Transverse colon (tissue), 4 donors: ENCODE measurements around the gene VAV2. TPM values are rescaled to one million over a fixed set of nuclear protein-coding genes. Genes with fewer than 3 reads are reported as not detected.

Source experiments
- DNase-seq: peaks from one replicate; pipeline ENCODE4 v3.0.0-alpha.2; 2019
- H3K27ac ChIP-seq, 4 donors: fragments of 200-600 bp; sonication (generic); 2 replicates each; pipeline ENCODE4 v1.5.1; 2016 to 2018; ENCODE audit warnings: inconsistent platforms in 4 of 4
- H3K27me3 ChIP-seq: fragments of 200-600 bp; sonication (generic); 2 replicates; pipeline ENCODE4 v1.5.1; 2017; ENCODE audit warnings: inconsistent platforms
- H3K36me3 ChIP-seq, 4 donors: fragments of 200-600 bp; sonication (generic); 2 replicates each; pipeline ENCODE4 v1.5.1; 2017 to 2019; ENCODE audit warnings: inconsistent platforms in 4 of 4
- H3K4me1 ChIP-seq, 4 donors: fragments of 200-600 bp; sonication (generic); 2 replicates each; pipeline ENCODE4 v1.5.1; 2017 to 2020; ENCODE audit warnings: inconsistent platforms in 4 of 4
- H3K4me3 ChIP-seq, 4 donors: fragments of 200-600 bp; sonication (generic); 1 replicate in 1 of 4; 2 replicates in 3 of 4; pipeline versions ENCODE4 v1.5.1 to v1.6.1; 2017 to 2019; ENCODE audit warnings: inconsistent platforms in 4 of 4
- H3K9me3 ChIP-seq, 2 donors: fragments of 200-600 bp; sonication (generic); 2 replicates each; pipeline ENCODE4 v1.5.1; 2017 to 2019; ENCODE audit warnings: inconsistent platforms in 2 of 2
- CTCF ChIP-seq, 5 experiments: fragments of 200-600 bp in 3 of 5; fragments of 450-650 bp in 2 of 5; sonication (generic) in 3 of 5; IDR thresholded peaks; 1 replicate in 2 of 5; 2 replicates in 3 of 5; pipeline ENCODE4 v1.5.1; 2016 to 2017; ENCODE audit warnings: antibody characterized with exemption in 5 of 5, inconsistent platforms in 3 of 5, mild to moderate bottlenecking in 2 of 5, moderate library complexity in 1 of 5
- EP300 ChIP-seq: sonication (generic); formaldehyde crosslinking; IDR thresholded peaks from one replicate; pipeline ENCODE4 v1.6.1; 2017; ENCODE audit warnings: antibody characterized with exemption, low read depth
- POLR2A ChIP-seq: fragments of 450-650 bp; IDR thresholded peaks from one replicate; pipeline ENCODE4 v1.6.1; 2016; ENCODE audit warnings: antibody characterized with exemption, mild to moderate bottlenecking, moderate library complexity
- POLR2AphosphoS5 ChIP-seq, 3 donors: sonication (generic); formaldehyde crosslinking; IDR thresholded peaks; one replicate each; pipeline ENCODE4 v1.6.1; 2016; ENCODE audit warnings: antibody characterized with exemption in 3 of 3
- WGBS, 2 donors: methylation state at CpG; one replicate each; pipeline ENCODE4 v1.1.5; 2018; ENCODE audit warnings: low coverage in 1 of 2; 5-methylcytosine and 5-hydroxymethylcytosine counted together
- in situ Hi-C, 4 donors: fragments of 200-750 bp; cut with MboI; loops; one replicate each; pipeline versions ENCODE4 v1.15.0 to v1.15.1; 2017; ENCODE audit warnings: low sequenced_read_pairs in 3 of 4, low pct_ligation_motif_present in 1 of 4, low pct_unique_long_range_greater_than_20kb in 1 of 4
- intact Hi-C: fragments of 100-400 bp; cut with DNase I; formaldehyde crosslinking; loops from one replicate; pipeline ENCODE4 v1.15.1; 2023; ENCODE audit warnings: low total_unique reads
- total RNA-seq, 4 donors: library from RNA; depleted of rRNA; stranded (reverse); fragments of >200 nt; gene quantifications; one replicate each; pipeline ENCODE4 v1.1.0, GENCODE V29; 2016

The VAV2 gene
- total RNA-seq, 4 donors from 2014 or later: 8.2 to 52.4 (median 24.5) TPM

GRCh38 chr9:133895335-133895734 is 96.8 kb downstream of the VAV2 start:
- in situ Hi-C loops (no loop called here), intact Hi-C loops (no loop called here)
- WGBS, 2 donors: 87 to 94% methylated on average over 2 to 11 of the region's 11 CpGs
- DNase-seq: no peak
- Histone ChIP-seq H3K36me3 (no peaks in the 10 kb centered on the region), H3K4me1 (peaks cover 0 to 8% (median 3%) of the 10 kb centered on the region in 4 donors), H3K9me3 (no peaks in the 10 kb centered on the region), H3K27me3 (no peaks in the 10 kb centered on the region), H3K27ac (no peak overlapping the region), H3K4me3 (no peak overlapping the region)
- no peak for TF ChIP-seq EP300
- TF ChIP-seq POLR2A: no peak
- TF ChIP-seq CTCF (IDR thresholded peaks at IDR 0.05): no peak
- TF ChIP-seq POLR2AphosphoS5 (IDR thresholded peaks at IDR 0.05): no peak

- H3K4me3 ChIP-seq: no peak overlapping the region
- no peak overlapping the region for H3K27ac ChIP-seq
- DNase-seq: no peak
- H3K27me3 ChIP-seq: no peaks in the 10 kb centered on the region
- H3K36me3 ChIP-seq: no peaks in the 10 kb centered on the region
- H3K9me3 ChIP-seq: no peaks in the 10 kb centered on the region
- TF ChIP-seq EP300 (no peak), CTCF (IDR thresholded peaks at IDR 0.05) (no peak), POLR2AphosphoS5 (IDR thresholded peaks at IDR 0.05) (no peak), POLR2A (no peak)
- H3K4me1 ChIP-seq: peaks cover 0 to 8% (median 3%) of the 10 kb centered on the region in 4 donors
- WGBS, 2 donors: 91 to 96% methylated on average over 6 to 23 of the region's 24 CpGs
- in situ Hi-C loops: no loop called here
- intact Hi-C loops: loop anchor here (5.0 kb wide), 1 partner anchor 968 kb away; no protein-coding TSS in a partner anchor
Measured at GRCh38 chr9:133894377-133895321, 97.5 kb downstream of the VAV2 start.

DNA sequence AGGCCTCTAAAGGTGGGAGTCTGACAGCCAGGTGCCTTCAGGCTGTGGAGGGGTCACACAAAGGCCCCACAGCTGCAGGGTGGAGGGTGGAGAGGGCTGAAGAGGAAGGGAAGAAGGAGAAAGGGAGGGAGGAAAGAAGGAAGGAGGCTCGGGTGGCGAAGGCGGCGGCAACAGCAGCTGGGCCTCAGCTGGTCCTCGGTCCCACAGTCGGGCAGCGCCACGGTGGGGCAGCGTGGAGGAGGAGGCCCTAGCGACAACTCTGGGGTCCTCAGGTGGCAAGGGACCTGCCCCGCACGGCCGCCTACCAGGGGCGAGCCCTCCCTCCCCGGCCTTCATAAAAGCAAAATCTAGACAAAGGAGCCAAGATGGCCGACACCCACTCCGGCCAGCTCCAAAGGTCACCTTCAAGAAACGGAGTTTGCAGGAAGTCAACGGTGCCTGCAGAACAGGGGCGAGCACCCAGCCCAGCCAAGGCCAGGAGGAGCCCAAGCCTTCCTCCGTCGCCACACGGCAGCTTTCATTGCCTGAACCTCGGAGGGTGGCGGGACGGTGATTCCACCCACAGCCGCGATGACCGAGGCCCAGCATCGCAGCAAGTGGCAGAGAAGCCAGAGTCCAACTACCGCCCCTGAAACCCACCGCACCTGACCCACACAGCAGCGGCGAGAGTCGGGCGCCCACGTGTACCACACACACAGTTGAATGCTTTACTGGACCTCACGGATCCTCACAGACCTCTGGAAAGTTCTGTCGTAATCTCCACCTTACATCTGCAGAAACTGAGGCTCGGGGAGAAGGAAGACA is 98.7 kb downstream of the VAV2 start:
- H3K4me3 ChIP-seq: no peak overlapping the region
- no peak for DNase-seq
- no peaks in the 10 kb centered on the region for H3K36me3 ChIP-seq
- H3K9me3 ChIP-seq: no peaks in the 10 kb centered on the region
- WGBS, 2 donors: 91% methylated on average over 40 of the region's 40 CpGs; no CpG with 5 or more reads in 1 of the 2 donors
- H3K27me3 ChIP-seq: no peaks in the 10 kb centered on the region
- H3K4me1 ChIP-seq: peaks cover 0 to 12% (median 3%) of the 10 kb centered on the region in 4 donors
- intact Hi-C loops: loop anchor here (5.0 kb wide), 1 partner anchor 969 kb away; no protein-coding TSS in a partner anchor
- no peak overlapping the region for H3K27ac ChIP-seq
- in situ Hi-C loops: no loop called here
- no peak for TF ChIP-seq EP300
- no peak for TF ChIP-seq POLR2A
- TF ChIP-seq CTCF (IDR thresholded peaks at IDR 0.05): no peak
- no peak for TF ChIP-seq POLR2AphosphoS5 (IDR thresholded peaks at IDR 0.05)
